Activated CD8-positive, alpha-beta T cell treated with anti-CD3 and anti-CD28 coated beads, Interleukin-2, amount 10 ng/mL, durations not matched to agents 7 days and 5 days (primary cell): ENCODE results near the gene PNKD. TPM values are rescaled to one million over a fixed set of nuclear protein-coding genes. Genes with fewer than 3 reads are reported as not detected.
"Not testable (repeated sequence)": the region's sequence is repeated elsewhere in the genome, so short reads cannot be mapped to it uniquely, and the experiment has no call there.

Experiments
- ATAC-seq: fragments of 150-1000 bp; cut with Tn5 transposase; one replicate; pipeline ENCODE4 v1.10.0; 2021; ENCODE audit warnings: moderate library complexity
- CTCF ChIA-PET: fragments of 350-600 bp; sonication (Branson Sonifier 250); formaldehyde crosslinking; loops from one replicate; lab custom pipeline; 2021; ENCODE audit warnings: antibody characterized with exemption; lab: Charles Lee
- POLR2A ChIA-PET: fragments of 350-600 bp; sonication (Branson Sonifier 250); formaldehyde crosslinking; loops from one replicate; lab custom pipeline; 2021; ENCODE audit warnings: antibody characterized with exemption; lab: Charles Lee
- DNase-seq: peaks from one replicate; pipeline ENCODE4 v3.0.0-alpha.2; 2020
- H3K27ac Mint-ChIP-seq: one replicate; pipeline ENCODE4 v1.8.0; 2021; ENCODE audit warnings: mild to moderate bottlenecking, mixed read lengths
- H3K27me3 Mint-ChIP-seq: one replicate; pipeline ENCODE4 v1.8.0; 2021; ENCODE audit warnings: low read depth, mixed read lengths
- H3K36me3 Mint-ChIP-seq: one replicate; pipeline ENCODE4 v1.8.0; 2021; ENCODE audit warnings: low read depth, mixed read lengths
- H3K4me1 Mint-ChIP-seq: one replicate; pipeline ENCODE4 v1.8.0; 2021; ENCODE audit warnings: low read depth, mixed read lengths
- H3K4me3 Mint-ChIP-seq: one replicate; pipeline ENCODE4 v1.8.0; 2021; ENCODE audit warnings: mild to moderate bottlenecking, mixed read lengths
- H3K9me3 Mint-ChIP-seq: one replicate; pipeline ENCODE4 v1.8.0; 2022; ENCODE audit warnings: mixed read lengths; ENCODE audit not compliant: insufficient read depth
- total RNA-seq, 2 experiments: library from RNA; stranded (reverse); gene quantifications; one replicate each; pipeline ENCODE4 v1.2.3, GENCODE V29; 2021

The PNKD gene
- total RNA-seq, 2 experiments from 2014 or later = 36.7 to 37.6 TPM

GRCh38 chr2:218310853-218311540 is 40.7 kb downstream of the PNKD start:
- Mint-ChIP-seq H3K9me3 (no peaks in the 10 kb centered on the region), H3K27me3 (no peaks in the 10 kb centered on the region), H3K36me3 (no peaks in the 10 kb centered on the region), H3K4me3 (no peak overlapping the region), H3K4me1 (peaks cover 15% of the 10 kb centered on the region), H3K27ac (no peak overlapping the region)
- ATAC-seq (no peak), DNase-seq (no peak)
- ChIA-PET POLR2A (no interaction called here), CTCF (interaction anchor here (0.8 to 0.9 kb wide), 2 partner anchors 9 to 45 kb away, joined by 3 to 4 read pairs; no protein-coding TSS in a partner anchor)

- DNase-seq, ATAC-seq, H3K27ac Mint-ChIP-seq, H3K27me3 Mint-ChIP-seq, H3K4me3 Mint-ChIP-seq, H3K36me3 Mint-ChIP-seq, H3K9me3 Mint-ChIP-seq, POLR2A ChIA-PET: not testable (repeated sequence)
- peaks cover 21% of the 10 kb centered on the region for H3K4me1 Mint-ChIP-seq
- CTCF ChIA-PET = interaction anchor here (0.8 to 1.0 kb wide), 4 partner anchors 10 to 44 kb away, joined by 3 to 4 read pairs (median 4); no protein-coding TSS in a partner anchor
These were observed 41.4 kb downstream of the PNKD start for GRCh38 chr2:218311541-218312266.

DNA sequence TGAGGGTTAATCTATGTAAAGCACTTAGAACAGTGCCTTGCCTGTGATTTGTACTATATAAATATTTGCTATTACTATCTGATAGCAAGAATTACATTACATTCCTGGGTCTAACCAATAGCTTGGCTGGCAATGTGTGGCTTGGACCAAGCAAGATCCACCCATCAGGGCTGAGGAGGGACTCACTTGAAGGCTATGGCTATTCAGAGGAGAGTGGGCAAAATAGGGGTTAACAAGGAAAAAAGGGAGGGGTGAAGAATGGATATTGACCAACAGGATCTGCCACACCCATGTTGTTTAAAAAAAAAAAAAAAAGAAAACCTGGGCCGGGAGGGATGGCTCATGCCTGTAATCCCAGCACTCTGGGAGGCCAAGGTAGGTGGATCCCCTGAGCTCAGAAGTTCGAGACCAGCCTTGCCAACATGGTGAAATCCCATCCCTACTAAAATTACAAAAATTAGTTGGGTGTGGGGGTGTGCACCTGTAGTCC is 42.0 kb downstream of the PNKD start:
- no peaks in the 10 kb centered on the region for H3K9me3 Mint-ChIP-seq
- CTCF ChIA-PET = interaction anchor here (0.9 to 1.0 kb wide), 2 partner anchors 10 to 20 kb away, joined by 4 read pairs; no protein-coding TSS in a partner anchor
- POLR2A ChIA-PET = no interaction called here

DNA sequence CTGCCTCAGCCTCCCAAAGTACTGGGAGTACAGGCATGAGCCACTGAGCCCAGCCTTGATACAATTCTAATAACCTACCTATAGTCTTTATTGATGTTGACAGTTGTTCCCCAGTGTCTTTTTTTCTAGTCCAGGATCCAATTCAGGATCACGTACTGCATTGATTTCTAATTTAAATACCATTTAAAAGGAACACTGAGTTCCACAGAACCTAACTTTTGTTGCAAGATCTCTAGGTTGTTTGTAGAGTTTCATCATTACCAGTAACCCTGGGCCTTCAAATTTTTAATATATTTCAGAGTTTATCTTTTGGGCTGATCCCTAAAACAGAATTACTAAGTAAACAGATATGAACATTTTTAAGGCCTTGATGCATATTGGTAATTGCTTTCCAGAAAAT is 43.0 kb downstream of the PNKD start:
- CTCF ChIA-PET = no interaction called here
- ATAC-seq (no peak), DNase-seq (no peak)
- Mint-ChIP-seq H3K36me3 (no peaks in the 10 kb centered on the region), H3K27ac (no peak overlapping the region), H3K27me3 (no peaks in the 10 kb centered on the region), H3K9me3 (no peaks in the 10 kb centered on the region), H3K4me1 (peaks cover 26% of the 10 kb centered on the region), H3K4me3 (no peak overlapping the region)
- POLR2A ChIA-PET = no interaction called here

More for the DNA sequence above, 42.0 kb downstream of the PNKD start:
- Mint-ChIP-seq H3K36me3 (no peaks in the 10 kb centered on the region), H3K4me3 (no peak overlapping the region), H3K27me3 (no peaks in the 10 kb centered on the region), H3K27ac (no peak overlapping the region), H3K4me1 (peaks cover 27% of the 10 kb centered on the region)
- DNase-seq (no peak), ATAC-seq (no peak)

DNA sequence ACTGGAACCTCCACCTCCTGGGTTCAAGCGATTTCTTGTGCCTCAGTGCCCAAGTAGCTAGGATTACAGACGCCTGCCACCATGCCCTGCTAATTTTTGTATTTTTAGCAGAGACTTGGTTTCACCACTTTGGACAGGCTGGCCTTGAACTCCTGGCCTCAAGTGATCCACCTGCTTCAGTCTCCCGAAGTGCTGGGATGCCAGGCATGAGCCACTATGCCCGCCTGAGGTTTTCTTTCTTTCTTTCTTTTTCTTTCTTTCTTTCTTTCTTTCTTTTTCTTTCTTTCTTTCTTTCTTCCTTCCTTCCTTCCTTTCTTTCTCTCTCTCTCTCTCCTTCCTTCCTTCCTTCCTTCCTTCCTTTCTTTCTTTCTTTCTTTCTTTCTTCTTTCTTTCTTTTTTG is 44.4 kb downstream of the PNKD start:
- peaks cover 25% of the 10 kb centered on the region for H3K4me1 Mint-ChIP-seq
- H3K27me3 Mint-ChIP-seq, H3K27ac Mint-ChIP-seq, DNase-seq, H3K36me3 Mint-ChIP-seq, H3K4me3 Mint-ChIP-seq, POLR2A ChIA-PET, H3K9me3 Mint-ChIP-seq, ATAC-seq: not testable (repeated sequence)
- CTCF ChIA-PET = interaction anchor here (1.2 kb wide), 1 partner anchor 13 kb away, joined by 6 read pairs; no protein-coding TSS in a partner anchor

GRCh38 chr2:218315397-218315796 is 45.1 kb downstream of the PNKD start:
- CTCF ChIA-PET = interaction anchor here (0.9 to 1.2 kb wide), 3 partner anchors 14 to 42 kb away, joined by 3 to 6 read pairs (median 4); partner anchors contain the start of gene CATIP
- no peaks in the 10 kb centered on the region for H3K27me3 Mint-ChIP-seq
- H3K9me3 Mint-ChIP-seq = no peaks in the 10 kb centered on the region
- ATAC-seq = no peak
- H3K4me1 Mint-ChIP-seq = peaks cover 25% of the 10 kb centered on the region
- no peaks in the 10 kb centered on the region for H3K36me3 Mint-ChIP-seq
- no peak overlapping the region for H3K27ac Mint-ChIP-seq
- no peak overlapping the region for H3K4me3 Mint-ChIP-seq
- no peak for DNase-seq
- POLR2A ChIA-PET = no interaction called here

DNA sequence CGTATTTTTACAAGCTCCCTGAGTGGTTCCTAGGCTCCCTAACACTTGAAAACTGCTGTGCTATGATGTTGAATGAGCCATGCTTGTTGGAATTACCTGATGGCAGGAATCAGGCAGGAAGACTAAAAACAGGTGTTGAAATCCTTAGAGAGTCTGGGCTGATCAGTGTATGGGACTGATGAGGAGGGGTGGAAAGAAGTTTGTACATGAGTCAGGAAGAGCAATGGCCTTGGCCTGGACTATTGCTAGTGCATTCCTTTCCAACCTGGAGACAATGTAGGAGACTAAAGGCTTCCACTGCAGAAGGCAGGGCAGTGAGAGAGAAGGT is 46.9 kb downstream of the PNKD start:
- H3K27ac Mint-ChIP-seq = peak overlapping the region; percentile 23
- CTCF ChIA-PET = interaction anchor here (1.3 to 2.1 kb wide), 2 partner anchors 15 to 331 kb away, joined by 4 to 10 read pairs; no protein-coding TSS in a partner anchor
- peak overlapping the region; percentile 62 for H3K4me3 Mint-ChIP-seq
- no peaks in the 10 kb centered on the region for H3K9me3 Mint-ChIP-seq
- H3K27me3 Mint-ChIP-seq = no peaks in the 10 kb centered on the region
- DNase-seq = no peak
- POLR2A ChIA-PET = no interaction called here
- no peaks in the 10 kb centered on the region for H3K36me3 Mint-ChIP-seq
- no peak for ATAC-seq
- peaks cover 32% of the 10 kb centered on the region for H3K4me1 Mint-ChIP-seq

DNA sequence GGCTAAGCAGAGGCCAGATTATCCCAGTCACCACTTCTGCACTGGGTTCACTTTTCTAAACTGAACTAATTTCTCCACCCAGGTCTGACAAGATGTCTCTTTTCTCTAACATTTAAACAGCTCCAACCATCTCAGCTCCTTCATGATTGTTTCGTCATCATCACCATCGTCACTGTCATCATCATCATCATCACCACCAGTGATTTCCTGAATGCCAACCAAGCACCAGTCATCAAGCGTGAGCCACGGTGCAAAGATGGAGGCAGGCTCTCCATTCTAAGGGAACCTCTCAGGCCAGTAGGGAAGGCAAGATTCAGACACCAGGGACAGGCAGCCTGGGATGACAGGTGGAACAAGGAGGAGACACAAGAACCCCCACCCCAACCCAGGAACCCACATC is 47.5 kb downstream of the PNKD start:
- no peak for DNase-seq
- CTCF ChIA-PET = interaction anchor here (1.0 to 2.1 kb wide), 3 partner anchors 16 to 330 kb away, joined by 4 to 10 read pairs (median 4); no protein-coding TSS in a partner anchor
- POLR2A ChIA-PET = no interaction called here
- ATAC-seq = no peak
- Mint-ChIP-seq H3K4me3 (no peak overlapping the region), H3K27me3 (no peaks in the 10 kb centered on the region), H3K4me1 (peaks cover 36% of the 10 kb centered on the region), H3K9me3 (no peaks in the 10 kb centered on the region), H3K36me3 (no peaks in the 10 kb centered on the region), H3K27ac (no peak overlapping the region)

DNA sequence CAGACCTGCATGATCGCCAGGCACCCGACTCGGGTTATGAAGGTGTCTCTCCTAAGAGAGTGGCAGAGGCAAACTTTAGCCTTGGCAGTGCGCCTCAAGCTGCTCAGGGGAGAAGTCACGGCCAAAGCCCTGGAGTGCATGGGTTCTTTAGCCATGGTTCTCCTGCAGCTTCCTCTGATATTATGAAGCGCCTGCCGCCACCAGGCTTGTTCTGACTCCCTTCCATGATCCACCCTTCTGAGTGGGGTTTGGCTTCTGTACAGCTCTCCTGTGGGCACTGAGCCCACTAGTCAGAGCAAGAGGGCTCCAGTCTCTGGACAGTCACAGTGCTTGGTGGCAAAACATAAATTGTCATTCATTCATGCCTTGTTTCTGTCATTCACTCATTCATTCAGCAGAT is 47.9 kb downstream of the PNKD start:
- Mint-ChIP-seq H3K4me1 (peaks cover 36% of the 10 kb centered on the region), H3K9me3 (no peaks in the 10 kb centered on the region), H3K27me3 (no peaks in the 10 kb centered on the region), H3K36me3 (no peaks in the 10 kb centered on the region), H3K4me3 (no peak overlapping the region), H3K27ac (no peak overlapping the region)
- ChIA-PET CTCF (interaction anchor here (1.0 to 2.1 kb wide), 2 partner anchors 16 to 78 kb away, joined by 4 to 10 read pairs; no protein-coding TSS in a partner anchor), POLR2A (no interaction called here)
- DNase-seq = no peak
- no peak for ATAC-seq

GRCh38 chr2:218319813-218320365 is 49.6 kb downstream of the PNKD start:
- H3K27ac Mint-ChIP-seq = no peak overlapping the region
- ATAC-seq (no peak), DNase-seq (no peak)
- peaks cover 12% of the 10 kb centered on the region for H3K27me3 Mint-ChIP-seq
- peaks cover 45% of the 10 kb centered on the region for H3K4me1 Mint-ChIP-seq
- ChIA-PET CTCF (interaction anchor here (1.5 kb wide), 1 partner anchor 18 kb away, joined by 4 read pairs; no protein-coding TSS in a partner anchor), POLR2A (no interaction called here)
- no peaks in the 10 kb centered on the region for H3K9me3 Mint-ChIP-seq
- H3K4me3 Mint-ChIP-seq = no peak overlapping the region
- no peaks in the 10 kb centered on the region for H3K36me3 Mint-ChIP-seq

GRCh38 chr2:218320704-218321336 is 50.5 kb downstream of the PNKD start:
- Mint-ChIP-seq H3K4me3 (no peak overlapping the region), H3K4me1 (peaks cover 41% of the 10 kb centered on the region), H3K27me3 (peaks cover 12% of the 10 kb centered on the region), H3K36me3 (no peaks in the 10 kb centered on the region), H3K9me3 (no peaks in the 10 kb centered on the region), H3K27ac (no peak overlapping the region)
- CTCF ChIA-PET = interaction anchor here (1.5 to 2.4 kb wide), 3 partner anchors 14 to 35 kb away, joined by 4 to 12 read pairs (median 4); partner anchors contain the start of gene CATIP
- POLR2A ChIA-PET = no interaction called here
- ATAC-seq (no peak), DNase-seq (no peak)
